GM12892 (cell line): Measurements from ENCODE around the gene THAP10.

Experiments
- DNase-seq: peaks from one replicate; pipeline ENCODE4 v3.0.0; 2011; ENCODE audit not compliant: insufficient read length
- FAIRE-seq: peaks from 2 replicates; lab custom pipeline; 2011; peaks lifted over from hg19 to GRCh38; lab: Jason Lieb, UNC
- POLR2A ChIP-seq: IDR thresholded peaks from 2 replicates; pipeline ENCODE4 v1.6.1; 2011; ENCODE audit warnings: low read depth, low read length, control low read depth
- POLR2AphosphoS5 ChIP-seq: IDR thresholded peaks from 2 replicates; pipeline ENCODE4 v1.6.1; 2011; ENCODE audit warnings: low read depth, low read length, control low read depth
- TAF1 ChIP-seq: IDR thresholded peaks from 2 replicates; pipeline ENCODE4 v1.6.1; 2011; ENCODE audit warnings: low read depth, mild to moderate bottlenecking, control low read depth, low read length, borderline replicate concordance

The THAP10 gene

DNA sequence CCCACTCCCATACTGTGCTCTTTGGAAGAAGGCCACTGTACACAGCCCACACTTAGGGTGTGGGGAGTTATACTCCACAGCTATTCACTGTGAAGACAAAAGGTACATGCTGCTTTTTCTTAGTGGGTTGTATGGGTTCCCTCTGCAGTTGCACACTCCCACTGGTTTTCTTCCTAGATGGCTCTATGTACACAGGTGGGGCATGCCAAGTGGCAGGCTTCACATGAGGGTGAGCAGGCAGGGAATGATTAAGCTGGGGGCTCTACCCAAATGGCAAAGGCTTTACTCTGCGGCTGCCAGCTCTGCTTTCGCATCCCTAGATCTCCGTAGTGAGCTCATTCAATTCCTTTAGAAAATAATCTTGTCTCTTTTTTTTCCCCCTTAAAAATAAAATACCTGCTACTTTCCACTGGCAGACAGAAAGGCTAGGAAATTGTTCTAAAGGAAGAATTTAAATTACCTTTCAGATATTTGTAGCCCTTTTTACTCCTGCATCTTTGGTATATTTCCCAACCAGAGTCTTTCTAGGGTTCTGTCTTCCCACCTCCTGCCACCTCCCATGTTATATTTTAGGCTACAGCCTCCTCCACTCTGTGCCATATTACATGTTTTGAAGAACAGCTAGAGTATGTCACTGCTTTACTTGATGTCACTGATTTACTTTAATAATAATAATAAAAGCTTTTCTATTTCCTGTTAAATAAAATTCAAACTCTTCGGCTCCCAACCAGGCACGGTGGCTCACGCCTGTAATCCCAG, 46.5 kb downstream of the THAP10 start:
- TF ChIP-seq POLR2AphosphoS5: no peak
- TF ChIP-seq TAF1: no peak
- TF ChIP-seq POLR2A: no peak
- no peak for DNase-seq
- FAIRE-seq: no peak

DNA sequence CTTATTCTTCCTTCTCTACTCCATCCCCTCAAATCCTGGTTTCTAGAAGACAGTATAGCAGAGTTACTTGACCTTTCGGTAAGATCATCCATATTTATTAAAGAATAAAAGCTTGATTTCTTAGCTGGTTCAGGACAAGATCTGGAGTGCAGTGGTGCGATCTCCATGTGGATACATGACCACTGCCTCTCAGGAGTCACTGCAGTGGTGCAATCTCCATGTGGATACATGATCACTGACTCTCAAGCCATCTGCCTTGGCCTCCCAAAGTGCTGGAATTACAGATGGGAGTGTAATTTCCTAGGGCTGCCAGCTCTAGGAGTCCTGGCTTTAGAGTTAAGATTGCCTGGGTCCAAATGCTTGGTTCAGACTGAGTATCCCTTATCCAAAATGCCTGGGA, 54.8 kb downstream of the THAP10 start:
- no peak for FAIRE-seq
- TF ChIP-seq POLR2AphosphoS5 (no peak), POLR2A (no peak), TAF1 (no peak)

DNA sequence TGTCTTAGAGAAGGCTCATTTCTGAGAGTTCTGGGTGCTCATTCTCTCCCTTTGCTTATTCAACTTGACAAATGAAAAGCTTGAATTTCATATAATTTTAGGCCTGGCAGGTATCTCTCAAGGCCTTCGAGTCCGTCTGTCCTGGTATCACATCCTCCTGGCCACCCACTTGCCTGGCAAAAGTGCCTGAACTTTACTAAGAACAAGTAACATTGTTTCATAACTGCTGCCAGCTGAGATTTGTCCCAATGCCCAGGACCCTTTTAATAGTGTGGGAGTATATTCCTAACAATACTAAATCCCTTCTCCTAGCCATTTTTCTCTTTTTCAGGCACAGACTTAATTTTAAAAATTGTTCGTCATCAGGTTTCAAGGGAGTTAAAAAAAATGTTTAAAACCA, 56.4 kb downstream of the THAP10 start:
- DNase-seq (no peak), FAIRE-seq (no peak)
- TF ChIP-seq TAF1: no peak
- TF ChIP-seq POLR2AphosphoS5: no peak
- no peak for TF ChIP-seq POLR2A

More for the DNA sequence above, 54.8 kb downstream of the THAP10 start:
- no peak for DNase-seq

DNA sequence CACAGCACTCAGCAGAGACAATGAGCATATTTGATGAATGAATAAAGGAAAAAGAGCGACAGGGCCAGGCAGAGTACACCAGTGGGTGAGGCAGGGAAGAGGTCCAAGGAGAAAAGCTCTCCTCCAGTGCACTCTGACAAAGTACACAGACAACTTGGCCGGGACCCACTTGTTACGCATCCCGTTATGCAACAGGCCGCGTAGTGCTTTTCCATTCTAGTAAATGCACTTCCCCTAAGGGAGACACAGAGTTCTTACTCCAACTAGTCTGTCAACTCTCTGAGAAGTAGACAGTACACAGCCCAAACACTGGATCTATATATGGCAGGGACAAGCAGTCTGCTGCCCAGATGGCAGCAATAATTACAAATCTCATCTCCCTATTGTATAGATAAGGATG, 56.8 kb downstream of the THAP10 start:
- no peak for TF ChIP-seq POLR2A
- TF ChIP-seq TAF1: no peak
- FAIRE-seq (no peak), DNase-seq (no peak)

DNA sequence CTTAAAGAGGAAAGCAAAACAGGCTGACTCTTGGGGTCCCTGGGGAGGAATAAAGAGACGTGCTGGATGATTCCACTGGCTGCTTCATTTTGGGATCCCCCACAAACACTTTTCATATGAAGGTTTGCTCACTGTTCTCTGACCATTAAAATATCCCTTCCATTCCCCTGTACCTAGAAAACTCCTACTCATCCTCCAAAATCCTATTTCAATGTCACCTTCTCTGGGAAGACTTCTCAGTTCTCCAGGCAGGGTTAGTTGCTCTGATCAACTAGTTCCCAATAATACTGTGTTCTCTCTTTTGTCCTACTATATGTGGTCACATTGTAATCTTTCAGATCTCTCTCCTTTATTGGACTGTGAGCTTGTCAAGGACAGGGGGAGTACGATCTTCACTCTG, 57.2 kb downstream of the THAP10 start:
- no peak for DNase-seq
- no peak for FAIRE-seq
- no peak for TF ChIP-seq POLR2A
- TF ChIP-seq TAF1: no peak
- TF ChIP-seq POLR2AphosphoS5: no peak

DNA sequence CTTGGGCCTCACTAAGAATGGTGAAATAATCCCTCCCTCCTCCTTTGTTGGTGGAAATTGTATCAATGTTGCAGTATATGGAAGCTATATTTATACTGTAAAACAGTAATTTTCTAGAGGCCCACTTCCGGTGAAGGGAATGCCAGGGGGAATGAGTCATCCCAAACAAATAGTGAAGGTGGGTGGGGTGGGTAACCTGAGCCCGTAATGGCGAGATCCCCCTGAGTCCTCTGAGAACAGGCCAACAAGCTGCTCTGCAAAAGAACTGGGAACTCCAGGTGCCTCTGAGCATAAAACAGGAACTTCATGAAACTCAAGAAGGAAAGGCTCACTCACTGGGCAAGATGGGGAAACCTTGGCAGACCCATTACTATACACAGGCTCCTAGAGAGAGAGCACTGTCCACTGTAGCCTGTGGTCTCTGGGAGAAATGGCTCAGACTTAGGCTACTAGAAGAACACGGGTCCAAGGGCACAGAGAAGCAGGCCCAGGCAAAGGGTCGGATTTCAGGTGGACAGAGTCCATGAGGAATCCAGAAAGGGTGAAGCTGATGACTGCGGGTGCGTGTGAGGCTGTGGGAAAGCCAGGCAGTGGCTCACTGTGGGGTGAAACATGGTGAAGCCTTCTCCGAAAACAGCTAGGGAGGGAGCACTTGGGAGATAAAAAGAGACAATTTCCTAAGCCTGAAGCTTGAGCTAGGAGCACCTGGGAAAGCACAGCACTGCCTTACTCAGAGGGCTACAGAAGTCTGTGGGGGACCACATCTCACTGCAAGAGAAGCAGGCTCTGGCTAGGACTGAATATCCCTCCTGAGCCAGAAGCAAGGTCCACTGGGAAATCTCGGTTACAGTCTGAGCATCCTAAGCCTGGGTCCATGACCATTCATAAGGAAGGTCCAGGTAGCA, 58.1 kb downstream of the THAP10 start:
- no peak for DNase-seq
- TF ChIP-seq TAF1 (no peak), POLR2AphosphoS5 (no peak), POLR2A (no peak)
- no peak for FAIRE-seq

DNA sequence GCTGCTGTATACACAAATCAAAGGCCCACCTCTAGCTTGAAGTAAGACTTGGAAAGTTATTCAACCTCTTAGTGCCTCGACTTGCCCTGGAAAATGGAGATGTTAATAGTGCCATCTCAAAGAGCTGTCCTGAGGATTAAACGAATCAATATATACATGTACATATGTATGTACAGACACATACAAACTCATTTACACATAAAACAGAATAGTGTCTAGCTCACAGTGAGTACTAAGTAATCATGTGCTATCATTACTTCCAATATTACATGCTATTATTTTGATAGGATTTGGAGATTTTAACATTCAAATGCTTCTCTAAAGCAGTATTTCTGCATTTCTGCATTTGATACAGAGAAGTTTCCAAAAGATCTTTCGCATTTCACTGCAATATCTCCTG, 58.8 kb downstream of the THAP10 start:
- DNase-seq (no peak), FAIRE-seq (no peak)
- TF ChIP-seq POLR2AphosphoS5 (no peak), POLR2A (no peak)

DNA sequence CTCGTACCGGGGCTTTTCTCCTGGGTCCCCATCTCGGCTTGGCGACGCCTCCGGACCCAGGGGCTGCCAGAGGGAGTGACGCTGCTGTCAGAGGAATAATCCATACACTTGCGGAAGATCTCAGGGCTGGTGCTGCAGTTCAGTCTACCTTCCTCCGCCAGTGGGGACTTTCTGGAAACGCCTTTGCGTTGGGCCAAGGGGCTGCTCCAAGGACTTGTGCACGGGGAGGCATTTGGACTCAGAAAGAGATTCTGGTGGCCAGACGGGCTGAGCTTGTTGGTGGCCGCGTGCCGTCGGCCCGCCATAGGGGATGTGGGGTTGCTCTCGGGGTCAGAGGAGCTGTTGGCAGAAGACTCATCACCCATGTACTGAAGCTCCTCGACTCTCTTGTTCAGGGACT, 60.1 kb downstream of the THAP10 start:
- FAIRE-seq: no peak
- TF ChIP-seq TAF1 (no peak), POLR2AphosphoS5 (no peak), POLR2A (no peak)
- no peak for DNase-seq
